Adrenal gland (tissue), 5 donors: ENCODE results near the gene ANO2.

Source experiments
- POLR2A ChIP-seq, 2 donors: fragments of 450-650 bp; IDR thresholded peaks; one replicate each; pipeline ENCODE4 v1.6.1; 2017; ENCODE audit warnings: antibody characterized with exemption in 2 of 2, mild to moderate bottlenecking in 2 of 2, moderate library complexity in 1 of 2
- TF ChIP-seq, protein P1 (sequence below), 6 experiments: fragments of 450-650 bp in 4 of 6; fragments of 200-600 bp in 2 of 6; sonication (generic) in 1 of 6; IDR thresholded peaks; 1 replicate in 5 of 6; 2 replicates in 1 of 6; pipeline versions ENCODE4 v1.5.1 to v1.8.0; 2016 to 2021; ENCODE audit warnings: antibody characterized with exemption in 6 of 6, mild to moderate bottlenecking in 2 of 6, moderate library complexity in 1 of 6
- donor health status: DM: no; HTN: no; CAD: no.

- no peak for TF ChIP-seq POLR2A (IDR thresholded peaks at IDR 0.05)
- TF ChIP-seq, protein P1, sequence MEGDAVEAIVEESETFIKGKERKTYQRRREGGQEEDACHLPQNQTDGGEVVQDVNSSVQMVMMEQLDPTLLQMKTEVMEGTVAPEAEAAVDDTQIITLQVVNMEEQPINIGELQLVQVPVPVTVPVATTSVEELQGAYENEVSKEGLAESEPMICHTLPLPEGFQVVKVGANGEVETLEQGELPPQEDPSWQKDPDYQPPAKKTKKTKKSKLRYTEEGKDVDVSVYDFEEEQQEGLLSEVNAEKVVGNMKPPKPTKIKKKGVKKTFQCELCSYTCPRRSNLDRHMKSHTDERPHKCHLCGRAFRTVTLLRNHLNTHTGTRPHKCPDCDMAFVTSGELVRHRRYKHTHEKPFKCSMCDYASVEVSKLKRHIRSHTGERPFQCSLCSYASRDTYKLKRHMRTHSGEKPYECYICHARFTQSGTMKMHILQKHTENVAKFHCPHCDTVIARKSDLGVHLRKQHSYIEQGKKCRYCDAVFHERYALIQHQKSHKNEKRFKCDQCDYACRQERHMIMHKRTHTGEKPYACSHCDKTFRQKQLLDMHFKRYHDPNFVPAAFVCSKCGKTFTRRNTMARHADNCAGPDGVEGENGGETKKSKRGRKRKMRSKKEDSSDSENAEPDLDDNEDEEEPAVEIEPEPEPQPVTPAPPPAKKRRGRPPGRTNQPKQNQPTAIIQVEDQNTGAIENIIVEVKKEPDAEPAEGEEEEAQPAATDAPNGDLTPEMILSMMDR (IDR thresholded peaks at IDR 0.05) = no peak
Measured at GRCh38 chr12:5691943-5692342, 253.1 kb downstream of the ANO2 start.
